Measurements from ENCODE around the gene TOX3. TPM values are rescaled to one million over a fixed set of nuclear protein-coding genes. Genes with fewer than 3 reads are reported as not detected.
A peak's percentile ranks its signal among the peaks of the same experiment; 100 is the strongest.

Gene TOX3
- total and polyA plus RNA-seq, 8 donors = 2.8 to 6.0 (median 4.9) TPM

DNA sequence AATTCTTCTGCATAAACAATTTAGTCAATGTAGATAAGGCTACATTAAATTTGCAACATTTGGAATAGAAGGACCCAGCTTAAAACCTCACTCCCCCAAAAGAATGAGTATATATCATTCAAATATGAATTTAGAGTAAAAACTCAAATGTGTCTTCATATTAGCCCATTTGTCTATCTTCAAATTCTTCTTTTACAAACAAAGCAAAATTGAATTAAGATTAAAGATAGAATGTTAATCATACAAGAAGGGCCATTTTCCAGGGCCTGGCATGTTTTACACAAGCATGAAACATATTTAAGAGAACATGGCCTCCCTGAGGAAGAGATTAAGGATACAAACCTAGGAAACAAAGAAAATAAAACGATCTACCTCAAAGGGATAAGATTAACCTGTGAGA, 8.4 kb downstream of the TOX3 start:
- Histone ChIP-seq H3K27ac (no peak overlapping the region), H3K36me3 (no peaks in the 10 kb centered on the region), H3K27me3 (peaks cover 0 to 18% of the 10 kb centered on the region in 2 donors), H3K9me3 (no peaks in the 10 kb centered on the region), H3K4me3 (no peak overlapping the region), H3K4me1 (no peaks in the 10 kb centered on the region)
- TF ChIP-seq, protein P1, sequence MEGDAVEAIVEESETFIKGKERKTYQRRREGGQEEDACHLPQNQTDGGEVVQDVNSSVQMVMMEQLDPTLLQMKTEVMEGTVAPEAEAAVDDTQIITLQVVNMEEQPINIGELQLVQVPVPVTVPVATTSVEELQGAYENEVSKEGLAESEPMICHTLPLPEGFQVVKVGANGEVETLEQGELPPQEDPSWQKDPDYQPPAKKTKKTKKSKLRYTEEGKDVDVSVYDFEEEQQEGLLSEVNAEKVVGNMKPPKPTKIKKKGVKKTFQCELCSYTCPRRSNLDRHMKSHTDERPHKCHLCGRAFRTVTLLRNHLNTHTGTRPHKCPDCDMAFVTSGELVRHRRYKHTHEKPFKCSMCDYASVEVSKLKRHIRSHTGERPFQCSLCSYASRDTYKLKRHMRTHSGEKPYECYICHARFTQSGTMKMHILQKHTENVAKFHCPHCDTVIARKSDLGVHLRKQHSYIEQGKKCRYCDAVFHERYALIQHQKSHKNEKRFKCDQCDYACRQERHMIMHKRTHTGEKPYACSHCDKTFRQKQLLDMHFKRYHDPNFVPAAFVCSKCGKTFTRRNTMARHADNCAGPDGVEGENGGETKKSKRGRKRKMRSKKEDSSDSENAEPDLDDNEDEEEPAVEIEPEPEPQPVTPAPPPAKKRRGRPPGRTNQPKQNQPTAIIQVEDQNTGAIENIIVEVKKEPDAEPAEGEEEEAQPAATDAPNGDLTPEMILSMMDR (IDR thresholded peaks at IDR 0.05) = no peak
- no peak for DNase-seq
- intact Hi-C loops (cut with DNase I) = no loop called here
- ATAC-seq = no peak

DNA sequence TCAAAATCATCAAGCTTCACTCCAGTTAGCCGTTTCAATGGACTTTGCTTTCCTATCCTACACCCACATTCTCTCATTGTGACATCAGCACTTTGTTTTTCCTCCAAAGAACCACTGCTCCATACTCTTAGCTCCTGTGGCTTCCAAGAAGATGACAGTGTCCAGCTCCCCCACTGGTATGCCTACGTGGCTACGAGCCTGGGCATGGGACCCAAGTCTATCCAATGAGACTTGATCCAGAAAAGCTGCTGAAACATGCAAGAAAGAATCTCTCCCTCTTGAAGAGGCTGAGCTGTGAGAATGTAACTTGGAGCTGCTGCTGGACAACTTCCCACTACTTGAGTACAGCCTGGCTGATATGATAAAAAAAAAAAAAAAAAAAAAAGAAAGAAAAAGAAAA, 9.4 kb downstream of the TOX3 start:
- Histone ChIP-seq H3K4me1 (no peaks in the 10 kb centered on the region), H3K27me3 (peaks cover 0 to 8% of the 10 kb centered on the region in 2 donors), H3K36me3 (no peaks in the 10 kb centered on the region), H3K9me3 (no peaks in the 10 kb centered on the region), H3K4me3 (no peak overlapping the region), H3K27ac (no peak overlapping the region)
- DNase-seq (no peak), ATAC-seq (peak; percentile 12)
- intact Hi-C loops (cut with DNase I) = no loop called here
- TF ChIP-seq, protein P1 (IDR thresholded peaks at IDR 0.05) = no peak

DNA sequence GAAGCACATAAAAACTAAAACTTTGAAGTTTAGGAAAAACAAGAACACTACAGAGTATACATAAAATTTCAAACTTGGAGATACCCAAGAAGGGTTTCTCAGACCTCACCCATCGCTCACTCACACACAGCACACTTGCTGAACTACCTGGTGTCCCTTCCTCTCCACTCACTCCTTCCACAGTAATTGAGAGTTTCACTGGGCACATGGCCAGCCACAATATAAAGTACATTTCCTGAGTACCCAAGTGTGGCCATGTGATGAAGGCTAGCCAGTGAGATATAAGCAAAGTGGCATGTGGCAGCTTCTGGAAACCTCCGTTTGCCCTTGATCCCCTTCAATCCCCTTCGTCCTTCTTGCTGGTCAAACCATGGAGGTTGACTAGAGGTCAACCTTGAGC, 11.9 kb downstream of the TOX3 start:
- Histone ChIP-seq H3K27ac (no peak overlapping the region), H3K36me3 (no peaks in the 10 kb centered on the region), H3K9me3 (no peaks in the 10 kb centered on the region), H3K4me3 (no peak overlapping the region), H3K27me3 (no peaks in the 10 kb centered on the region), H3K4me1 (no peaks in the 10 kb centered on the region)
- TF ChIP-seq, protein P1 (IDR thresholded peaks at IDR 0.05) = no peak
- DNase-seq (no peak), ATAC-seq (peak; percentile 66)
- intact Hi-C loops (cut with DNase I) = no loop called here

DNA sequence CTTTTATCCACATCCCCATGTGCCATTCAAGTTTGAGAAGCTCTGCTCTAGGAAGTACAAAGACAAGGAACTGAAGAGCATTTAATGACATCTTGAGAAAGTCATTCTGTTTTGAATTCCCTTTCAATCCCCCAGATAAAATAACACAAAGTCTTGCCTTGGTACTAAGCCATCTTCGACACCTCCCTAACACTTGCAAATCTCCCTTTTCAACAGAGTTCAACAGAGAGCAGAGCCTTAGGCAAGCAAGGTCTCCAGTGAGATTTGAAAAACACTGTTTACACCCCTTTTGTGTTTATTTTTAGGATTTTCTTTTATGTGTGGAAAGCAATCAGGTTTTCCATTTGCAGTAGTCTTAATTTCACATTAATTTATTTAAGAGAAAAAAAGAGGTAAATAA, 13.6 kb downstream of the TOX3 start:
- TF ChIP-seq, protein P1 (IDR thresholded peaks at IDR 0.05) = no peak
- DNase-seq (no peak), ATAC-seq (no peak)
- no peak overlapping the region for H3K27ac ChIP-seq
- H3K36me3 ChIP-seq = no peaks in the 10 kb centered on the region
- no peaks in the 10 kb centered on the region for H3K27me3 ChIP-seq
- H3K4me1 ChIP-seq = no peaks in the 10 kb centered on the region
- no peaks in the 10 kb centered on the region for H3K9me3 ChIP-seq
- intact Hi-C loops (cut with DNase I) = no loop called here
- no peak overlapping the region for H3K4me3 ChIP-seq

DNA sequence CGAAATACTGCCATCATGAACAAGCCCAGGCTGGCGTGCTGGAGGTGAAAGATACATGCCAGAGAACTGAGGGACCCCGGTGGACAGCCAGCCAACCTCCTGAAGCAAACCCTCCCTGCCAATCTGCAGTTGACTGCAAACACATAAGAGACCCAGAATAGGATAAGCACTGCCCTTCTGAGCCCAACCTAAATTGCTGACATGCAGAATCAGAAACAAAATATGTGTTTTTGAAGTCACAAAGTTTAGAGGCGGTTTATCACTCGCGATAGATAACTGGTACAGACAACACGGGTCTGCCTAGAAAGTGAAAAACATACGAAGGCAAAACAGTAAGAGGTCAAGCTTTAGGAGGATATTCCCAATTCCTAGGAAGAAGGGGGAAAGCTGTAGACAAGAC, 14.6 kb downstream of the TOX3 start:
- H3K9me3 ChIP-seq = no peaks in the 10 kb centered on the region
- no peak overlapping the region for H3K27ac ChIP-seq
- H3K4me3 ChIP-seq = no peak overlapping the region
- ATAC-seq = no peak
- intact Hi-C loops (cut with DNase I) = no loop called here
- TF ChIP-seq, protein P1 (IDR thresholded peaks at IDR 0.05) = no peak
- no peaks in the 10 kb centered on the region for H3K4me1 ChIP-seq
- no peak for DNase-seq
- H3K36me3 ChIP-seq = no peaks in the 10 kb centered on the region
- no peaks in the 10 kb centered on the region for H3K27me3 ChIP-seq
